Fibroblast of skin of right quadriceps (primary cell): ENCODE measurements around the gene MAP4K4.

Source experiments
- DNase-seq: peaks from one replicate; pipeline ENCODE4 v3.0.0-alpha.2; 2013

The MAP4K4 gene

GRCh38 chr2:101723371-101724124 is 26.0 kb downstream of the MAP4K4 start:
- no peak for DNase-seq

- DNase-seq, result no peak
Observed at GRCh38 chr2:101724125-101724474, 26.6 kb downstream of the MAP4K4 start.

GRCh38 chr2:101725038-101725437 is 27.5 kb downstream of the MAP4K4 start:
- no peak for DNase-seq

- no peak for DNase-seq
Observed at GRCh38 chr2:101725515-101726192, 28.1 kb downstream of the MAP4K4 start.

GRCh38 chr2:101728865-101729264 is 31.4 kb downstream of the MAP4K4 start:
- DNase-seq, result no peak

- no peak for DNase-seq
Observed at GRCh38 chr2:101729521-101730190, 32.1 kb downstream of the MAP4K4 start.

GRCh38 chr2:101731221-101732054 is 33.9 kb downstream of the MAP4K4 start:
- DNase-seq, result no peak

GRCh38 chr2:101732199-101732598 is 34.7 kb downstream of the MAP4K4 start:
- DNase-seq, result no peak

- DNase-seq, result no peak
Observed at GRCh38 chr2:101732773-101733256, 35.3 kb downstream of the MAP4K4 start.

- DNase-seq, result no peak
Observed at GRCh38 chr2:101733257-101733993, 35.9 kb downstream of the MAP4K4 start.

GRCh38 chr2:101734505-101735165 is 37.1 kb downstream of the MAP4K4 start:
- DNase-seq, result no peak

GRCh38 chr2:101735166-101735533 is 37.6 kb downstream of the MAP4K4 start:
- no peak for DNase-seq

GRCh38 chr2:101736233-101736632 is 38.7 kb downstream of the MAP4K4 start:
- no peak for DNase-seq

- DNase-seq, result peak; percentile 75
Observed at GRCh38 chr2:101736861-101737291, 39.4 kb downstream of the MAP4K4 start.

- DNase-seq, result no peak
Observed at GRCh38 chr2:101737478-101738255, 40.2 kb downstream of the MAP4K4 start.

- no peak for DNase-seq
Observed at GRCh38 chr2:101738649-101739048, 41.1 kb downstream of the MAP4K4 start.

GRCh38 chr2:101740555-101740964 is 43.1 kb downstream of the MAP4K4 start:
- DNase-seq, result no peak

- no peak for DNase-seq
Observed at GRCh38 chr2:101741775-101742520, 44.4 kb downstream of the MAP4K4 start.

- DNase-seq, result no peak
Observed at GRCh38 chr2:101742547-101742946, 45.0 kb downstream of the MAP4K4 start.

GRCh38 chr2:101743288-101743687 is 45.8 kb downstream of the MAP4K4 start:
- no peak for DNase-seq
